H1 (cell line): ENCODE data around the gene SIRT3. TPM values are rescaled to one million over a fixed set of nuclear protein-coding genes. Genes with fewer than 3 reads are reported as not detected.

ENCODE experiments used
- CTCF ChIA-PET: fragments of 300-600 bp; sonication (Branson Sonifier 250); formaldehyde crosslinking; loops from one replicate; lab custom pipeline; 2021; ENCODE audit not compliant: partially characterized antibody; lab: Charles Lee
- POLR2A ChIA-PET: fragments of 300-600 bp; sonication (Branson Sonifier 250); formaldehyde crosslinking; loops from one replicate; lab custom pipeline; 2021; ENCODE audit warnings: inconsistent platforms; ENCODE audit not compliant: partially characterized antibody; lab: Charles Lee
- DNase-seq, 2 experiments: peaks; one replicate each; pipeline versions ENCODE4 v3.0.0 to v3.0.0-alpha.2; 2010 to 2022; ENCODE audit warnings: low spot score in 2 of 2, low read depth in 1 of 2, mixed read lengths in 1 of 2
- FAIRE-seq: peaks from 2 replicates; lab custom pipeline; 2011; peaks lifted over from hg19 to GRCh38; lab: Jason Lieb, UNC
- H2AFZ ChIP-seq: 2 replicates; pipeline ENCODE4 v1.8.1; 2012; ENCODE audit warnings: low read length, inconsistent platforms
- H2AK5ac ChIP-seq: 2 replicates; pipeline ENCODE4 v1.6.1; 2013; ENCODE audit warnings: low read depth, low read length
- H2BK120ac ChIP-seq: replicated peaks from 2 replicates; pipeline ENCODE3; 2013; ENCODE audit warnings: low read depth, low read length, inconsistent platforms
- H2BK12ac ChIP-seq: 2 replicates; pipeline ENCODE4 v1.6.1; 2013; ENCODE audit warnings: low read depth, low read length
- H2BK15ac ChIP-seq: 2 replicates; pipeline ENCODE4 v1.6.1; 2013; ENCODE audit warnings: low read length
- H2BK20ac ChIP-seq: 2 replicates; pipeline ENCODE4 v1.6.1; 2013; ENCODE audit warnings: low read length
- H2BK5ac ChIP-seq: 2 replicates; pipeline ENCODE4 v1.6.1; 2013; ENCODE audit warnings: low read depth, low read length
- H3K14ac ChIP-seq: 2 replicates; pipeline ENCODE4 v1.6.1; 2013; ENCODE audit warnings: inconsistent platforms; ENCODE audit not compliant: insufficient read length
- H3K18ac ChIP-seq: 2 replicates; pipeline ENCODE4 v1.6.1; 2013; ENCODE audit warnings: low read length; ENCODE audit errors: extremely low read depth
- H3K23ac ChIP-seq: 2 replicates; pipeline ENCODE4 v1.6.1; 2013; ENCODE audit warnings: inconsistent platforms; ENCODE audit not compliant: insufficient read length
- H3K23me2 ChIP-seq: 2 replicates; pipeline ENCODE4 v1.6.1; 2013; ENCODE audit warnings: low read depth, low read length
- H3K27ac ChIP-seq: 2 replicates; pipeline ENCODE4 v1.6.1; 2011; ENCODE audit warnings: low read depth, low read length, inconsistent platforms
- H3K27me3 ChIP-seq, 4 experiments: replicated peaks in 1 of 4; 1 replicate in 1 of 4; 2 replicates in 3 of 4; pipeline versions ENCODE4 v1.6.1 to v1.8.1; 2011 to 2013; ENCODE audit warnings: low read length in 3 of 4, mild to moderate bottlenecking in 3 of 4, inconsistent platforms in 2 of 4, mixed read lengths in 2 of 4, moderate library complexity in 1 of 4; ENCODE audit not compliant: control insufficient read depth in 3 of 4, insufficient read depth in 3 of 4; ENCODE audit errors: extremely low read depth in 1 of 4
- H3K36me3 ChIP-seq, 4 experiments: 2 replicates each; pipeline versions ENCODE4 v1.6.1 to v1.8.1; 2011 to 2013; ENCODE audit warnings: mild to moderate bottlenecking in 4 of 4, low read length in 3 of 4, moderate library complexity in 2 of 4, control low read depth in 1 of 4, inconsistent platforms in 1 of 4; ENCODE audit not compliant: insufficient read depth in 4 of 4, control insufficient read depth in 2 of 4
- H3K4ac ChIP-seq: replicated peaks from 2 replicates; pipeline ENCODE3; 2013; ENCODE audit warnings: low read length, low read depth, mixed read lengths, inconsistent platforms; ENCODE audit not compliant: insufficient read length
- H3K4me1 ChIP-seq, 4 experiments: replicated peaks in 1 of 4; 1 replicate in 1 of 4; 2 replicates in 3 of 4; pipeline versions ENCODE4 v1.6.1 to v1.8.1; 2011 to 2013; ENCODE audit warnings: low read length in 3 of 4, inconsistent platforms in 2 of 4, mixed read lengths in 1 of 4; ENCODE audit not compliant: insufficient read depth in 4 of 4, control insufficient read depth in 3 of 4
- H3K4me2 ChIP-seq, 2 experiments: 2 replicates each; pipeline versions ENCODE4 v1.6.1 to v1.8.1; 2011 to 2013; ENCODE audit warnings: low read depth in 2 of 2, low read length in 2 of 2, control low read depth in 1 of 2, inconsistent platforms in 1 of 2, mild to moderate bottlenecking in 1 of 2; ENCODE audit not compliant: insufficient read depth in 1 of 2
- H3K4me3 ChIP-seq, 4 experiments: fragments of 200-600, 300-600 bp in 1 of 4; sonication (generic), shearing (Covaris generic), sonication (Bioruptor Twin) in 1 of 4; 2 replicates each; pipeline versions ENCODE4 v1.5.1 to v1.8.1; 2011 to 2016; ENCODE audit warnings: low read length in 4 of 4, low read depth in 3 of 4, control low read depth in 2 of 4, inconsistent platforms in 2 of 4, mild to moderate bottlenecking in 2 of 4, mixed read lengths in 1 of 4, moderate library complexity in 1 of 4; ENCODE audit not compliant: insufficient read depth in 2 of 4; ENCODE audit errors: extremely low read depth in 1 of 4
- H3K56ac ChIP-seq: replicated peaks from 2 replicates; pipeline ENCODE3; 2013; ENCODE audit warnings: low read depth, mild to moderate bottlenecking, mixed read lengths, low read length, inconsistent platforms; ENCODE audit not compliant: insufficient read length
- H3K79me1 ChIP-seq: 2 replicates; pipeline ENCODE4 v1.6.1; 2013; ENCODE audit warnings: low read depth, low read length, control low read depth
- H3K79me2 ChIP-seq, 2 experiments: 2 replicates each; pipeline versions ENCODE4 v1.6.1 to v1.8.1; 2012 to 2013; ENCODE audit warnings: low read length in 2 of 2, mild to moderate bottlenecking in 2 of 2, inconsistent platforms in 1 of 2; ENCODE audit not compliant: insufficient read depth in 2 of 2, control insufficient read depth in 1 of 2
- H3K9ac ChIP-seq, 4 experiments: replicated peaks in 1 of 4; 1 replicate in 1 of 4; 2 replicates in 3 of 4; pipeline versions ENCODE4 v1.6.1 to v1.8.1; 2011 to 2013; ENCODE audit warnings: low read depth in 3 of 4, low read length in 3 of 4, control low read depth in 2 of 4, mild to moderate bottlenecking in 2 of 4, moderate library complexity in 2 of 4, inconsistent platforms in 1 of 4; ENCODE audit errors: extremely low read depth in 1 of 4
- H3K9me3 ChIP-seq, 2 experiments: 2 replicates each; pipeline versions ENCODE4 v1.6.1 to v1.8.1; 2012 to 2013; ENCODE audit warnings: mild to moderate bottlenecking in 2 of 2, moderate library complexity in 2 of 2, control low read depth in 1 of 2, inconsistent platforms in 1 of 2, low read depth in 1 of 2, low read length in 1 of 2, mixed read lengths in 1 of 2; ENCODE audit not compliant: insufficient read depth in 2 of 2
- H4K20me1 ChIP-seq, 2 experiments: replicated peaks in 1 of 2; 2 replicates each; pipeline versions ENCODE3 to v1.8.1; 2011 to 2013; ENCODE audit warnings: inconsistent platforms in 2 of 2, low read length in 2 of 2, mild to moderate bottlenecking in 1 of 2; ENCODE audit not compliant: insufficient read depth in 2 of 2, control insufficient read depth in 1 of 2
- H4K5ac ChIP-seq: 2 replicates; pipeline ENCODE4 v1.6.1; 2013; ENCODE audit warnings: low read length, low read depth, mixed read lengths, inconsistent platforms; ENCODE audit not compliant: insufficient read length
- H4K8ac ChIP-seq: 2 replicates; pipeline ENCODE4 v1.8.0; 2013; ENCODE audit warnings: mild to moderate bottlenecking, moderate library complexity, low read length, inconsistent platforms; ENCODE audit not compliant: insufficient read depth; ENCODE audit errors: extremely low read depth
- H4K91ac ChIP-seq: replicated peaks from 2 replicates; pipeline ENCODE3; 2013; ENCODE audit warnings: low read length, mixed read lengths, inconsistent platforms; ENCODE audit not compliant: insufficient read length
- ASH2L ChIP-seq: fragments of 200-600, 300-600 bp; sonication (generic); IDR thresholded peaks from one replicate; pipeline ENCODE4 v1.7.1; 2017; ENCODE audit warnings: low read length
- CEBPB ChIP-seq: IDR thresholded peaks from 2 replicates; pipeline ENCODE4 v1.6.1; 2012; ENCODE audit warnings: low read depth, low read length
- CHD1 ChIP-seq: IDR thresholded peaks from 2 replicates; pipeline ENCODE4 v1.6.1; 2012; ENCODE audit warnings: low read depth, low read length, improper control_type of control experiment
- POU5F1 ChIP-seq: IDR thresholded peaks from 2 replicates; pipeline ENCODE4 v1.6.1; 2011; ENCODE audit warnings: low read depth, mild to moderate bottlenecking, low read length, moderate library complexity
- RNF2 ChIP-seq: fragments of 200-900, 300-1000 bp; sonication (generic); IDR thresholded peaks from 2 replicates; pipeline ENCODE4 v1.7.1; 2016; ENCODE audit warnings: borderline replicate concordance, low read depth, mild to moderate bottlenecking, antibody characterized with exemption, low read length; ENCODE audit not compliant: poor library complexity, severe bottlenecking; ENCODE audit errors: missing control alignments
- RXRA ChIP-seq: IDR thresholded peaks from 2 replicates; pipeline ENCODE4 v1.6.1; 2011; ENCODE audit warnings: low read depth, mild to moderate bottlenecking, low read length, moderate library complexity; ENCODE audit not compliant: insufficient read depth
- SAP30 ChIP-seq: fragments of 300-600 bp; sonication (generic); IDR thresholded peaks from 2 replicates; pipeline ENCODE4 v1.7.1; 2012; ENCODE audit warnings: low read length, moderate library complexity, mild to moderate bottlenecking, inconsistent platforms; ENCODE audit not compliant: insufficient read depth, insufficient replicate concordance
- SP1 ChIP-seq: IDR thresholded peaks from 2 replicates; pipeline ENCODE4 v1.6.1; 2011; ENCODE audit warnings: low read depth, low read length
- SP4 ChIP-seq: IDR thresholded peaks from 2 replicates; pipeline ENCODE4 v1.6.1; 2012; ENCODE audit warnings: low read length, inconsistent platforms
- TAF1 ChIP-seq: IDR thresholded peaks from 2 replicates; pipeline ENCODE4 v1.6.1; 2011; ENCODE audit warnings: mild to moderate bottlenecking, low read depth, low read length
- YY1 ChIP-seq: IDR thresholded peaks from 2 replicates; pipeline ENCODE4 v1.6.1; 2011; ENCODE audit warnings: low read depth, mild to moderate bottlenecking, low read length
- WGBS, 2 experiments: shearing (Covaris generic) in 1 of 2; methylation state at CpG; one replicate each; pipeline versions ENCODE4 v1.1.6 to v1.1.7; 2013 to 2015; ENCODE audit warnings: low lambda C conversion rate in 2 of 2, mixed read lengths in 2 of 2, inconsistent platforms in 1 of 2, low coverage in 1 of 2, missing lambda C conversion rate in 1 of 2; ENCODE audit not compliant: insufficient replicate concordance in 2 of 2, insufficient coverage in 1 of 2, insufficient read length in 1 of 2; ENCODE audit errors: extremely low coverage in 1 of 2, missing lambda C conversion rate in 1 of 2; 5-methylcytosine and 5-hydroxymethylcytosine counted together
- polyA plus RNA-seq, 7 experiments: library from polyadenylated mRNA; depleted of rRNA in 3 of 7; stranded (reverse) in 5 of 7; unstranded in 2 of 7; fragments of >200 nt in 5 of 7; fragments of 200-250 nt in 2 of 7; gene quantifications; 1 replicate in 5 of 7; 2 replicates in 1 of 7; 4 replicates in 1 of 7; pipeline versions ENCODE4 v1.2.1 to v1.2.3, GENCODE V29; 2011 to 2013; ENCODE audit warnings: missing spikeins in 2 of 7, mixed read lengths in 2 of 7
- total RNA-seq: library from RNA; stranded (reverse); fragmentation: NEBNext Ultra II Directional; extraction: Animal tissue kit (Norgen Biotek cat#: 25700); gene quantifications from 2 replicates; pipeline ENCODE4 v1.2.1, GENCODE V29; 2021
- TF ChIP-seq, protein P1 (sequence below): IDR thresholded peaks from 2 replicates; pipeline ENCODE4 v1.6.1; 2012; ENCODE audit warnings: inconsistent platforms
- TF ChIP-seq, protein P2 (sequence below): IDR thresholded peaks from 2 replicates; pipeline ENCODE4 v1.6.1; 2011; ENCODE audit warnings: low read depth, mild to moderate bottlenecking, low read length; ENCODE audit not compliant: insufficient read depth

Gene SIRT3
- total and polyA plus RNA-seq, 2 of the 8 experiments (the other 6 are each of a cell fraction or from before 2014, with no cell fraction given): 14.3 to 21.6 TPM

DNA sequence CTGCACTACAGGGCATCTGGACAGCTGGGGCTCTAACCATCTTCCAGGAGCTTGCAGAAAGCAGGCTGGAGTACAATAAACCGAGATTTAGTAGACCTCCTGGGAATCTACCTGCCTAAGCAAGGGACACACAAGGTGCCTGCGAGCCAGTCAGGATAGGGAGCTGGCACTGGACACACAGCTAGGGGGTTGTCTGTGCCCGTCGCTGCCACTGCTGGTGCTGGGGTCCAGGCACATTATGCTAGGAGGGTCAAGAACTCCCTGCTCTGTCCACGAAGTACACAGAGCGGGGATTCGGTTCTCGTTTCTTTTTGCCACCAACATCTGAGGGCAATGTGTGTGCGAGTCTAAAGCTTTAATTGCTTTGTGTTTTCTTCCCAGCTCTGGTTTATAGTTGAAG is 24.4 kb downstream of the SIRT3 start:
- Histone ChIP-seq H2BK15ac (no peak overlapping the region), H3K23ac (no peak overlapping the region), H3K36me3 (peaks cover 32 to 57% (median 41%) of the 10 kb centered on the region in 4 experiments), H3K4me3 (no peak overlapping the region), H4K5ac (no peak overlapping the region), H2BK20ac (no peak overlapping the region), H3K4ac (no peak overlapping the region), H3K18ac (no peak overlapping the region), H4K91ac (no peak overlapping the region), H3K27ac (no peak overlapping the region), H4K8ac (0 out of 2 replicates have a peak overlapping the region, but pooled peaks have one; percentile 5), H2BK12ac (no peak overlapping the region), H3K23me2 (peaks cover 18% of the 10 kb centered on the region), H3K14ac (no peak overlapping the region), H4K20me1 (peaks cover 1 to 6% of the 10 kb centered on the region in 2 experiments), H2AK5ac (no peak overlapping the region), H2BK5ac (no peak overlapping the region), H3K9me3 (no peaks in the 10 kb centered on the region), H3K4me1 (peaks cover 0 to 17% (median 6%) of the 10 kb centered on the region in 4 experiments; a peak in 5 of 7 replicates), H3K56ac (no peak overlapping the region), H3K79me1 (peaks cover 5% of the 10 kb centered on the region; the same call in 1 of the 2 replicates), H2BK120ac (no peak overlapping the region), H3K79me2 (peaks cover 0 to 20% of the 10 kb centered on the region in 2 experiments; a peak in 2 of 4 replicates), H2AFZ (no peak overlapping the region), H3K27me3 (no peaks in the 10 kb centered on the region), H3K9ac (no peak overlapping the region), H3K4me2 (no peak overlapping the region)
- ChIA-PET CTCF (interaction anchor here (0.7 to 2.4 kb wide), 4 partner anchors 18 to 152 kb away, joined by 3 to 11 read pairs (median 6); no protein-coding TSS in a partner anchor), POLR2A (interaction anchor here (2.3 to 8.7 kb wide), 2 partner anchors 10 to 20 kb away, joined by 6 to 99 read pairs; partner anchors contain the start of gene SIRT3)
- WGBS, 2 experiments: 94% methylated on average over 9 of the region's 9 CpGs; no CpG with 5 or more reads in 1 of the 2 experiments
- FAIRE-seq (no peak), DNase-seq (no peak)
- no peak for TF ChIP-seq CHD1
- TF ChIP-seq RNF2: no peak
- TF ChIP-seq SP4: no peak
- TF ChIP-seq YY1: no peak
- no peak for TF ChIP-seq POU5F1
- TF ChIP-seq SP1: no peak
- no peak for TF ChIP-seq TAF1
- TF ChIP-seq CEBPB: no peak
- TF ChIP-seq SAP30: no peak
- no peak for TF ChIP-seq ASH2L
- no peak for TF ChIP-seq RXRA
- TF ChIP-seq, protein P1, sequence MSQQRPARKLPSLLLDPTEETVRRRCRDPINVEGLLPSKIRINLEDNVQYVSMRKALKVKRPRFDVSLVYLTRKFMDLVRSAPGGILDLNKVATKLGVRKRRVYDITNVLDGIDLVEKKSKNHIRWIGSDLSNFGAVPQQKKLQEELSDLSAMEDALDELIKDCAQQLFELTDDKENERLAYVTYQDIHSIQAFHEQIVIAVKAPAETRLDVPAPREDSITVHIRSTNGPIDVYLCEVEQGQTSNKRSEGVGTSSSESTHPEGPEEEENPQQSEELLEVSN: no peak
- TF ChIP-seq, protein P2, sequence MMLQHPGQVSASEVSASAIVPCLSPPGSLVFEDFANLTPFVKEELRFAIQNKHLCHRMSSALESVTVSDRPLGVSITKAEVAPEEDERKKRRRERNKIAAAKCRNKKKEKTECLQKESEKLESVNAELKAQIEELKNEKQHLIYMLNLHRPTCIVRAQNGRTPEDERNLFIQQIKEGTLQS: no peak
